A204.1 (cell line): Measurements from ENCODE around the gene BTN2A1.
"Not testable (repeated sequence)": the region's sequence is repeated elsewhere in the genome, so short reads cannot be mapped to it uniquely, and the experiment has no call there.

Experiments used
- FAIRE-seq: peaks from 2 replicates; lab custom pipeline; 2012; peaks lifted over from hg19 to GRCh38; lab: Jason Lieb, UNC

BTN2A1 gene

GRCh38 chr6:26457806-26458688 lies at the start of gene BTN2A1:
TSS of gene BTN2A1 (plus strand) at chr6:26457955. CDS start at chr6:26458637, 682 bp downstream.
- peak; percentile 99 for FAIRE-seq

GRCh38 chr6:26408828-26409730 lies 48.7 kb upstream of the BTN2A1 start:
- FAIRE-seq: no peak

- FAIRE-seq: no peak
Measured at GRCh38 chr6:26411751-26412150, 46.0 kb upstream of the BTN2A1 start.

GRCh38 chr6:26412228-26412627 lies 45.5 kb upstream of the BTN2A1 start:
- FAIRE-seq: no peak

DNA sequence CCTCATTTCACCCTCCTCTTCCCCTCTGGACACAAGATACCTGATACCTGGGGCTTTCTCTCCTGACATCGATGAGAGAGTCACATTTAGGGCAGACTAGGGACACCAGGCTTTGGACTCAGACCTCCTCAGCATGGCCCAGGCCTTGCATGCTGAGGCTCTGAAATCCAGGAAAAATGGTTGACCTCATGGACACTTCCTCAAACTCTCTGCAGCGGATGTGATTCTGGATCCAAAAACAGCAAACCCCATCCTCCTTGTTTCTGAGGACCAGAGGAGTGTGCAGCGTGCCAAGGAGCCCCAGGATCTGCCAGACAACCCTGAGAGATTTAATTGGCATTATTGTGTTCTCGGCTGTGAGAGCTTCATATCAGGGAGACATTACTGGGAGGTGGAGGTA lies 44.8 kb upstream of the BTN2A1 start:
- FAIRE-seq: no peak

- FAIRE-seq: no peak
Measured at GRCh38 chr6:26414281-26414680, 43.5 kb upstream of the BTN2A1 start.

- no peak for FAIRE-seq
Measured at GRCh38 chr6:26415036-26415614, 42.6 kb upstream of the BTN2A1 start.

DNA sequence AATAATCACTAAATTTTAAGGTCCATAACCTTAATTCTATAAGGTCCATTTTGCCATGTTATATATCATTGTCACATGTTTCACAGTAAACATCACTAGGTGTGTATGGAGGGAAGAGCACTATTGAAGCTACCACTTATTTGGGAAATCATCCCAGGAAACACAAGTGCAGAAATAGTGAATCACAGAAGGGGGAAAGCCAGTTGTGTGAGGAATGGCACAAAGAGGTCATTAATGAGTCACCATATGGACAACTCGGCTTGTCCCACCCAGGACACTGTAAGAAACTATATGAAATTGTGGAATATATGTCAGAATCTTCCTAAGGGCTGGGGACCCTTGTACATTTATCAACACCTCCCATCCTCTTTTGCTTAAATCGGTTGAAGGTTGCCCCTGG lies 42.0 kb upstream of the BTN2A1 start:
- no peak for FAIRE-seq

GRCh38 chr6:26416288-26416687 lies 41.5 kb upstream of the BTN2A1 start:
- no peak for FAIRE-seq

- not testable (repeated sequence) for FAIRE-seq
Measured at GRCh38 chr6:26418077-26418476, 39.7 kb upstream of the BTN2A1 start.

DNA sequence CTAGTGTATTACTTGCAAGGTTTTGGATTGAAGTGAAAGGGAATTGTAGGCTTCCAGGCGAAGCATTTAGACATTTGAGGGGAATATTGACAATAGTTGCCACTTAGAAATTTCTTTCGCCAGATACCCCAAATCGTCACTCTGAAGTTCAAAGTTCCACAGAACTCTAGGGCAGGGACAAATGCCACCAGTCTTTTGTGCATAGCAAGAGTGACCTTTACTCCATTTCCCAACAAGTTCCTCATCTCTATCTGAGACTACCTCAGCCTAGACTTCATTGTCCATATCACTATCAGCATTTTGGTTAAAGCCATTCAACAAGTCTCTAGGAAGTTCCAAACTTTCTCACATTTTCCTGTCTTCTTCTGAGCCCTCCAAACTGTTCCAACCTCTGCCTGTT lies 39.0 kb upstream of the BTN2A1 start:
- FAIRE-seq: not testable (repeated sequence)

- FAIRE-seq: no peak
Measured at GRCh38 chr6:26420688-26421171, 37.0 kb upstream of the BTN2A1 start.

GRCh38 chr6:26421259-26422144 lies 36.3 kb upstream of the BTN2A1 start:
- FAIRE-seq: peak; percentile 99

GRCh38 chr6:26422329-26422728 lies 35.4 kb upstream of the BTN2A1 start:
- FAIRE-seq: no peak

DNA sequence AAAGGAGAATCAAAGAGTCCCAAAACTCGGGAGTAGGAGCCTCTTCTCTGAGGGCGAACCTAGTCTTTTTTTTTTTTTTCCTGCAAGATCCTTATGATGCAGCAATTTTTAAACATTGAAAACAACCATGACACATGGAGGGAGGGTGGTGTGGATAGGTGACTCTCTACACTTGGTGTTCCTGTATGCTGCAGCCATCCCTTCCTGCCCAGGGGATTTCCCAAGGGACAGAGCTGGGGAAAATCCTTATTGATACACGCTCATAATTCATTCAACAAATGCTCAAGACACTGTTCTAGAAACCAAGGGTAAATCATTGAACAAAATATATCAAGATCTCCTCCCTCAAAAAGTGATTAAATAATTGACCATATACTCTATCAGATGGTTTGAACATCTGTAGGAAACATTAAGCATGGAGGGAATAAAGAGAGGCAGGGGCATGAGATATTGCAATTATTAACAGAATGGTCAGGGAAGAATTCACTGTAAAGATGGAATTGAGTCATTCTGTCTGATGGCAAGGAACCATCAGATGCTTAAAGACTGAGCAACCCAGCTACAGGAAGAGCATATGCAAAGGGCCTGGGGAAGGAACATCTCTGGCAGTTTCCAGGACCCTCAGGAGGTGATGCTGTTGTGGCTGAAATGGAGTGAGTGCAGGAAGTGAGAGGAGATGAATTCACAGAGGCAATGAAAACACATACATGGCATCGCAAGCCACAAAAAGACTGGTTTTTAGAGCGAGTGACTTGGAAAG lies 30.9 kb upstream of the BTN2A1 start:
- FAIRE-seq: no peak

GRCh38 chr6:26427451-26427809 lies 30.3 kb upstream of the BTN2A1 start:
- no peak for FAIRE-seq

DNA sequence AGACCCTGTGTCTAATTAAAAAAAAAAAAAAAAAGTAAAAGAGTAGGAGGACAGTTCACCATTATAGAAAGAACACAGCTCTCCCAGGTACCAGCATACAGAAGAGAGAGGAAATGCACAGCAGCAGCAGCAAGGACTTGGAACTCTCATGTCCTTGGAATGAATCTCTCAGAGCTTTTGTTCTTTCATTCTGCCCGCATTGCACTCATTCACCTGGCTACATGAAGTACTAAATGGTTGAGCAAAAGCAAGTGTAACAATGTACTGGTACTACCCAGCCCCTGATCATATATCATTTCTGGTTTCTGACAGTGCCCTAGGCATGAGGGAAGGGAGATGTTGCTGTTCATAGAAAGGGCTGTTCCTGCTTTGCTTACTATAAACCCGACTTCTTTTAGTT lies 29.5 kb upstream of the BTN2A1 start:
- FAIRE-seq: no peak

DNA sequence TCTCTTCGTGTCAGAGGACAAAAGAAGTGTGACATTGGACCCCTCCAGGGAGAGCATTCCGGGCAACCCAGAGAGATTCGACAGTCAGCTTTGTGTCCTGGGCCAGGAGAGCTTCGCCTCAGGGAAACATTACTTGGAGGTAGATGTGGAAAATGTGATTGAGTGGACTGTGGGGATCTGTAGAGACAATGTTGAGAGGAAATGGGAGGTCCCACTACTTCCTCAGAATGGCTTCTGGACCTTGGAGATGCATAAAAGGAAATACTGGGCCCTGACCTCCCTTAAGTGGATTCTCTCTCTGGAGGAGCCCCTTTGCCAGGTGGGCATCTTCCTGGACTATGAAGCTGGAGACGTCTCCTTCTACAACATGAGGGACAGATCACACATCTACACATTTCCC lies 27.0 kb upstream of the BTN2A1 start:
- FAIRE-seq: no peak

GRCh38 chr6:26431258-26432172 lies 26.2 kb upstream of the BTN2A1 start:
- no peak for FAIRE-seq
